H9 (cell line): Measurements from ENCODE around the gene RBP4. TPM values are rescaled to one million over a fixed set of nuclear protein-coding genes. Genes with fewer than 3 reads are reported as not detected.

Experiments
- DNase-seq: peaks from one replicate; pipeline ENCODE4 v3.0.0-alpha.2; 2017
- H2AFZ ChIP-seq: one replicate; pipeline ENCODE4 v1.6.1; 2013; ENCODE audit warnings: mild to moderate bottlenecking, low read length, control low read depth, moderate library complexity
- H2AK5ac ChIP-seq: 2 replicates; pipeline ENCODE4 v1.6.1; 2013; ENCODE audit warnings: low read length, control low read depth, mixed read lengths; ENCODE audit not compliant: insufficient read length
- H2BK120ac ChIP-seq: one replicate; pipeline ENCODE4 v1.6.1; 2013; ENCODE audit warnings: low read depth, mild to moderate bottlenecking, low read length, control low read depth, inconsistent platforms; ENCODE audit not compliant: poor library complexity, severe bottlenecking
- H2BK12ac ChIP-seq: 2 replicates; pipeline ENCODE4 v1.6.1; 2013; ENCODE audit warnings: low read length, control low read depth, mixed read lengths, low read depth; ENCODE audit not compliant: insufficient read length
- H2BK15ac ChIP-seq: 2 replicates; pipeline ENCODE4 v1.6.1; 2013; ENCODE audit warnings: low read depth, low read length, control low read depth
- H2BK20ac ChIP-seq: one replicate; pipeline ENCODE4 v1.6.1; 2013; ENCODE audit warnings: low read depth, mild to moderate bottlenecking, low read length, control low read depth, inconsistent platforms; ENCODE audit not compliant: poor library complexity, severe bottlenecking
- H2BK5ac ChIP-seq: 2 replicates; pipeline ENCODE4 v1.6.1; 2013; ENCODE audit warnings: low read length, control low read depth, mixed read lengths; ENCODE audit not compliant: insufficient read length
- H3K14ac ChIP-seq: 2 replicates; pipeline ENCODE4 v1.6.1; 2013; ENCODE audit warnings: low read length, control low read depth; ENCODE audit not compliant: insufficient read depth
- H3K18ac ChIP-seq: 2 replicates; pipeline ENCODE4 v1.6.1; 2013; ENCODE audit warnings: low read depth, mild to moderate bottlenecking, mixed read lengths, low read length, control low read depth; ENCODE audit not compliant: insufficient read length
- H3K23ac ChIP-seq: 2 replicates; pipeline ENCODE4 v1.6.1; 2013; ENCODE audit warnings: low read length, control low read depth, mixed read lengths, low read depth; ENCODE audit not compliant: insufficient read length
- H3K23me2 ChIP-seq: 2 replicates; pipeline ENCODE4 v1.6.1; 2013; ENCODE audit warnings: low read depth, mild to moderate bottlenecking, mixed read lengths, low read length, control low read depth; ENCODE audit not compliant: insufficient read length, poor library complexity, severe bottlenecking
- H3K27ac ChIP-seq: 2 replicates; pipeline ENCODE4 v1.5.1; 2013; ENCODE audit warnings: low read length, control low read depth, mixed read lengths, low read depth; ENCODE audit not compliant: insufficient read length
- H3K27me3 ChIP-seq: 2 replicates; pipeline ENCODE4 v1.6.1; 2013; ENCODE audit warnings: low read length, control low read depth, inconsistent platforms; ENCODE audit not compliant: insufficient read depth
- H3K4ac ChIP-seq: 2 replicates; pipeline ENCODE4 v1.6.1; 2013; ENCODE audit warnings: low read depth, mild to moderate bottlenecking, control low read depth, inconsistent platforms, low read length, moderate library complexity
- H3K4me1 ChIP-seq: 2 replicates; pipeline ENCODE4 v1.6.1; 2013; ENCODE audit warnings: low read length, control low read depth, inconsistent platforms; ENCODE audit not compliant: insufficient read depth
- H3K4me2 ChIP-seq: 2 replicates; pipeline ENCODE4 v1.6.1; 2013; ENCODE audit warnings: low read length, control low read depth, mixed read lengths; ENCODE audit not compliant: insufficient read length, insufficient read depth
- H3K56ac ChIP-seq: 2 replicates; pipeline ENCODE4 v1.6.1; 2013; ENCODE audit warnings: low read depth, mild to moderate bottlenecking, mixed read lengths, low read length, control low read depth; ENCODE audit not compliant: insufficient read length
- H3K79me1 ChIP-seq: 2 replicates; pipeline ENCODE4 v1.6.1; 2013; ENCODE audit warnings: low read depth, mild to moderate bottlenecking, moderate library complexity, low read length, control low read depth, inconsistent platforms; ENCODE audit not compliant: insufficient read depth, poor library complexity, severe bottlenecking
- H3K79me2 ChIP-seq: 2 replicates; pipeline ENCODE4 v1.6.1; 2013; ENCODE audit warnings: low read length, control low read depth, inconsistent platforms; ENCODE audit not compliant: insufficient read depth
- H3K9ac ChIP-seq: 2 replicates; pipeline ENCODE4 v1.6.1; 2013; ENCODE audit warnings: low read length, control low read depth, mixed read lengths; ENCODE audit not compliant: insufficient read length; ENCODE audit errors: extremely low read depth
- H3K9me3 ChIP-seq: one replicate; pipeline ENCODE4 v1.6.1; 2013; ENCODE audit warnings: low read depth, low read length, inconsistent platforms; ENCODE audit not compliant: control insufficient read depth
- H3T11ph ChIP-seq: one replicate; pipeline ENCODE4 v1.6.1; 2013; ENCODE audit warnings: mild to moderate bottlenecking, low read length, control low read depth, inconsistent platforms
- H4K20me1 ChIP-seq: one replicate; pipeline ENCODE4 v1.6.1; 2013; ENCODE audit not compliant: control insufficient read depth, insufficient read length, insufficient read depth
- H4K5ac ChIP-seq: 2 replicates; pipeline ENCODE4 v1.6.1; 2013; ENCODE audit warnings: low read depth, mild to moderate bottlenecking, mixed read lengths, low read length, control low read depth; ENCODE audit not compliant: insufficient read length
- H4K8ac ChIP-seq: replicated peaks from 2 replicates; pipeline ENCODE4 v1.6.1; 2013; ENCODE audit warnings: low read length, control low read depth, mixed read lengths, low read depth; ENCODE audit not compliant: insufficient read length
- H4K91ac ChIP-seq: 2 replicates; pipeline ENCODE4 v1.6.1; 2013; ENCODE audit warnings: low read depth, mild to moderate bottlenecking, moderate library complexity, mixed read lengths, low read length, control low read depth; ENCODE audit not compliant: insufficient read length
- H3K27ac Mint-ChIP-seq, 3 experiments: 2 replicates in 2 of 3; 3 replicates in 1 of 3; pipeline ENCODE4 v1.8.0; 2020 to 2021; ENCODE audit warnings: mixed read lengths in 3 of 3, mild to moderate bottlenecking in 1 of 3, moderate library complexity in 1 of 3
- H3K27me3 Mint-ChIP-seq: 2 replicates; pipeline ENCODE4 v1.8.0; 2021; ENCODE audit warnings: low read depth, mild to moderate bottlenecking, moderate library complexity, mixed read lengths
- H3K36me3 Mint-ChIP-seq, 3 experiments: 2 replicates in 2 of 3; 3 replicates in 1 of 3; pipeline ENCODE4 v1.8.0; 2020 to 2021; ENCODE audit warnings: low read depth in 3 of 3, mixed read lengths in 3 of 3; ENCODE audit not compliant: insufficient read depth in 1 of 3
- H3K4me1 Mint-ChIP-seq, 2 experiments: 2 replicates each; pipeline ENCODE4 v1.8.0; 2020; ENCODE audit warnings: mixed read lengths in 2 of 2
- H3K4me3 Mint-ChIP-seq, 2 experiments: 2 replicates in 1 of 2; 3 replicates in 1 of 2; pipeline ENCODE4 v1.8.0; 2020 to 2021; ENCODE audit warnings: mild to moderate bottlenecking in 2 of 2, mixed read lengths in 2 of 2, moderate library complexity in 1 of 2
- H3K9me3 Mint-ChIP-seq, 2 experiments: 2 replicates in 1 of 2; 3 replicates in 1 of 2; pipeline ENCODE4 v1.8.0; 2020; ENCODE audit warnings: mild to moderate bottlenecking in 2 of 2, mixed read lengths in 2 of 2, moderate library complexity in 1 of 2
- CTCF ChIP-seq: fragments of 200-600 bp; sonication (generic); conservative IDR thresholded peaks from 3 replicates; pipeline ENCODE4 v1.8.0; 2021; ENCODE audit warnings: antibody characterized with exemption, mild to moderate bottlenecking
- WGBS: extraction: QIAGEN DNeasy Blood & Tissue Kit; methylation state at CpG from one replicate; pipeline ENCODE4 v1.1.7; 2013; ENCODE audit warnings: missing lambda C conversion rate, low lambda C conversion rate, mixed read lengths; ENCODE audit not compliant: insufficient read length; ENCODE audit errors: extremely low coverage; 5-methylcytosine and 5-hydroxymethylcytosine counted together
- total RNA-seq: library from RNA; stranded (reverse); gene quantifications from 2 replicates; pipeline ENCODE4 v1.2.1, GENCODE V29; 2021

The RBP4 gene
- total RNA-seq, 1 experiment from 2014 or later: not detected

- Histone ChIP-seq H3K4ac (no peak overlapping the region), H3K79me1 (no peaks in the 10 kb centered on the region), H2BK5ac (no peak overlapping the region), H3K18ac (no peak overlapping the region), H3K23me2 (no peaks in the 10 kb centered on the region), H3K27me3 (no peaks in the 10 kb centered on the region), H2AFZ (no peak overlapping the region), H3K9me3 (no peaks in the 10 kb centered on the region), H2BK120ac (no peak overlapping the region), H3T11ph (no peak overlapping the region), H3K14ac (no peak overlapping the region), H4K91ac (no peak overlapping the region), H3K4me2 (no peak overlapping the region), H3K79me2 (no peaks in the 10 kb centered on the region), H4K8ac (no peak overlapping the region), H2BK12ac (no peak overlapping the region), H4K20me1 (no peaks in the 10 kb centered on the region), H3K4me1 (no peaks in the 10 kb centered on the region; the same call in 1 of the 2 replicates), H3K23ac (no peak overlapping the region), H3K56ac (no peak overlapping the region), H2BK20ac (no peak overlapping the region), H2AK5ac (no peak overlapping the region), H3K9ac (no peak overlapping the region), H4K5ac (no peak overlapping the region), H2BK15ac (no peak overlapping the region), H3K27ac (no peak overlapping the region)
- H3K4me3 Mint-ChIP-seq: no peak overlapping the region
- no peaks in the 10 kb centered on the region for H3K9me3 Mint-ChIP-seq
- H3K27me3 Mint-ChIP-seq: peaks cover 31% of the 10 kb centered on the region
- no peak overlapping the region for H3K27ac Mint-ChIP-seq
- peaks cover 21 to 25% of the 10 kb centered on the region in 2 experiments for H3K4me1 Mint-ChIP-seq
- no peak for DNase-seq
- no peak for TF ChIP-seq CTCF
- no peaks in the 10 kb centered on the region for H3K36me3 Mint-ChIP-seq
- WGBS: no CpG with 5 or more reads among the region's 18 CpGs
Measured at GRCh38 chr10:93593749-93594148, 7.3 kb downstream of the RBP4 start.
